GM12874 (cell line): ENCODE results near the gene LAIR2.

Experiments used
- CTCF ChIP-seq: IDR thresholded peaks from 2 replicates; pipeline ENCODE4 v1.5.1; 2011; ENCODE audit warnings: low read depth, mild to moderate bottlenecking, control low read depth, low read length, moderate library complexity; ENCODE audit not compliant: insufficient read depth

The LAIR2 gene

GRCh38 chr19:54551950-54552912 lies 49.6 kb downstream of the LAIR2 start:
- TF ChIP-seq CTCF = no peak

- TF ChIP-seq CTCF = no peak
These were observed 50.3 kb downstream of the LAIR2 start for GRCh38 chr19:54552913-54553310.

DNA sequence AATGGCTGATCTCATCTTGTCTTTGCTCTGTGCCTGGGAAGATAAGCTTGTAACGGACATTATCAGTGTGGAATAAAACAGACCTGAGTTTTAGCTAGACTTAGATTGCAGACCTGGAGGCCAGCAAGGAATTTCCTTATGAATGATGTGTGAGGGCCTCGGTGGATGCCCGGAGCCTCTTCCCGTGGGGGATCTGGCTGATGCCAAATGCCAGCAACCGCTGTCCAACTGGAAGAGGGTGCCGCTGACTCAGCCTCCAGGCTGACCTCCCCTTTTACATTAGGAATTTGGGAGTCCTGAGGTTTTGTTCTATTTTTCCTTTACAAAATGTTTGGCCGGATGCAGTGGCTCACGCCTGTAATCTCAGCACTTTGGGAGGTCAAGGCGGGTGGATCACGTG lies 51.4 kb downstream of the LAIR2 start:
- no peak for TF ChIP-seq CTCF

GRCh38 chr19:54554896-54555295 lies 52.3 kb downstream of the LAIR2 start:
- TF ChIP-seq CTCF = no peak

DNA sequence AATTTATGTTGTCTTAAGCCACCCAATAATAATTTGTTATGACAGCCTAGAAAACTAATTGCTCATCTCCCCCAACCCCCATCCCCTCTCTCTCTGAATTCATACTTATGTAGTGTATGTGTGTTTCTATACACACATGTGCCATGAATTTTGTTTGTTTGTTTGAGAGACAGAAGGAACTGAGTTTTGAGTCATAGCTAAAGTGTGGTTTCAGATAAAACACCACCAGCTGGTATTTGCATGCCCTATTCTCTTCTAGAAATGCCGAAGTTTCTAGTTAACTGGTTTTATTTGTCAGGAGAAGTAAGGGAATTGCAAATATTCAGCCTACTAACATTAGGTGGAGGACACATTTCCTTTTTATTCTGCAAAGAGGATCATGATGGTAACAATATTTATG lies 53.6 kb downstream of the LAIR2 start:
- no peak for TF ChIP-seq CTCF

DNA sequence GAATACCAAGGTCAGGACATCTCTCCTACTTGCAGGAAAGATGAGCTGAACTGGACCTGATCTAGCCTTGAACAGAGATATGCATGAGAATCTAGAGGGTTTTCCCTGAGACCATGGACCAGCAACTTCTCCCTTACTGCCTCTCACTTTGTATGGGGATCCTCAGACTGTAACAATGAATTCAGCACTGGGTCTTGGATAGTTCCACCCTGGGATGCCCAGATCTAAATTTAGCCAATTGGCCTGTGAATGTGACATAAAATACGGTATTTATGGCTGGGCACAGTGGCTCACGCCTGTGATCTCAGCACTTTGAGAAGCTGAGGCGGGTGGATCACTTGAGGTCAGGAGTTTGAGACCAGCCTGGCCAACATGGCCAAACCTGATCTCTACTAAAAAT lies 55.7 kb downstream of the LAIR2 start:
- TF ChIP-seq CTCF = no peak
